ENCODE measurements around the gene PEPD. TPM values are rescaled to one million over a fixed set of nuclear protein-coding genes. Genes with fewer than 3 reads are reported as not detected.

Gene PEPD
- total RNA-seq, 1 experiment from 2014 or later, result 148 TPM

DNA sequence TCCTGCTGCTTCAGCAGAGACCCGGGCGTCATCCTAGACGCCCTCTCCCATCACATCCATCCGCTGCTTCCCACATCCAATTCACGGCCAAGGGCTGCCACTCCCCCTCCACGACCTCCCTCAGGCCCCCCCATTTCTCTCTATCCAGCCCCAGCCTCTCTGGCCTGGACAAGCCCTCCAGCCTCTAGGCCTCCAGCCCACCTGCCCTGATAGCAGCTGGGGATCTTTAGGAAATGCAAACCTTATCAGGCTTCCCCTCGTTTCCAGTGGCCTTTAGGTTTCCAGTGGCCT lies 51.6 kb downstream of the PEPD start:
- DNase-seq (ENCODE audit: low read depth), result no peak
- in situ Hi-C loops (cut with HindIII; ENCODE audit: low pct_unique_long_range_greater_than_20kb, low sequenced_read_pairs), result no loop called here

DNA sequence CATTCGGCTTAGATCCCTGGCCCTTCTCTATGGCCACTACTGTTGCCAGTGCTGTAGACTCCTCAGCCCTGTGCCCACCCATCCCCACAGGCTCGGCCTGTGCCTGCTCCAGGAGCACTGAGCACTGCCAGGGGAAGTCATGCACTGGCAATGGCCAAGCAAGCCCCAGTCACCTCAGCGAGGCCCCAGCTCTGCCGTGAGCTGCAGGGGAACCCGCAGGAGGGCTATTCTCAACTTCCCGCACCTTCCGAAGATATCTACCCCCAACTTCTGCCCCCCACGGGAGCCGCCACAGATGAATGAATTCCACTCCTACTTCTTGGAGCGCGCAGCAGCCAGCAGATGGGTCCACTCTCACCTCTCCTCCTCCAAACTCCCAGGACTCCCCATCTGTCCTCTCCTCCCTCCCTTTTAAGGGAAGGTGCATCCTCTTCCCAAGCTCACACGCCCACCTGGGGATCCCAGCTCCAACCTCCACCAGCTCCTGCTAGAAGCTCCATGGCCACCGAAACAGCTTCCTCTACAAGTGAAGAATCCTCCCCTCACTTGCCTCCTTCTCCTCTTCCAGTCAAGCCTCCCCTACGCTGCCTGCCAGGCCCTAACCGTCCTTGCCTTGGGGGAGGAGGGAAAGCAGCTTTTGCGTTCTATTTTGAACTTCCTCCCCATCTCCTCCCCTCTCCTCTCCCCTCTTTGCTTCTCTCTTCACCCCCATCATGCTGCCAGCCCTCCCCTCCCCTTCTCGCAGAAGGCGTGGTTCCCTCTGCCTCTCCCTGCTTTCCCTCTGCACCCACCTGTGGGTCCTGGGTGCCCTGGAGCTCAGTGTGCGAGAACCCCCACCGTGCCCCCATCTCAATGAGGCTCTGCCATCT lies 52.2 kb downstream of the PEPD start:
- in situ Hi-C loops (cut with HindIII; ENCODE audit: low pct_unique_long_range_greater_than_20kb, low sequenced_read_pairs), result no loop called here
- no peak for DNase-seq (ENCODE audit: low read depth)

DNA sequence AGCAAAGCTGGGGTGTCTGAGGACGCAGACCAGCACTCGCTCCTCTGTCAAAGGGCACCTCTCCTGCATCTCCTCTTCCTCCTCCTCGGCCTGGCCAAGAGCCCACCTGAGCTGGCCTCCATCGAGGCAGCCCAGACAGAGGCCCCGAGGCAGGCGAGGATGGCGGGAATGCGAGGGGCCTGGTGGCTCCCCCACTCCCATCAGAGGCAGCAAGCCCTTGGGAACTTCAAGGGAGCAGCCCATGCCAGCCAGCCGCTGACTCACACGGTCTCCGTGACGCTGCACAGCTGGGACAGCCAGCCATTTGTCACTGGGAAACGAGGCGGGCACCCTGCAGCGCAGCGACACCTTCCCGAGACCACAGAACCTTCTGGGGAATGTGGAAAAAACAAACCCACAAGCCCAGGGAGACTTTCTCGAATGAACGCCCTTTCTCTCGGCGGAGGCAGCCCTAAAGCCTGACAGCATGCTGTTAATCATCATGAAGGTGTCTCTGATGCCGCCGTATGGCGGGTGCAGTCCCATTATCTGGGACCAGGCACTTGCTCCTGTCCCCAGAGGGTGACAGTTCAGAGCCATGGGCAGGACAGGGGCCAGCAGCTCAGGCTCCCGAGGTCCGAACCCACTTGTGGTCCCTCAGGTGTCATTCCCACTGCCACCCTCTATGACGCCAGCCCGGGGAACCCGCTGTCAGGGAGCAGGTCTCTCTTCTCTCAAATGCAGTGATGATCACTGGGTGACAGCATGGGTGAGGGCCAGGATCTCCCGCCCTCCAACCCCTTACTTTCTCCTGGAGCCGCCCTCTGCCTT lies 53.0 kb downstream of the PEPD start:
- in situ Hi-C loops (cut with HindIII; ENCODE audit: low pct_unique_long_range_greater_than_20kb, low sequenced_read_pairs), result no loop called here
- DNase-seq (ENCODE audit: low read depth), result peak; percentile 34

DNA sequence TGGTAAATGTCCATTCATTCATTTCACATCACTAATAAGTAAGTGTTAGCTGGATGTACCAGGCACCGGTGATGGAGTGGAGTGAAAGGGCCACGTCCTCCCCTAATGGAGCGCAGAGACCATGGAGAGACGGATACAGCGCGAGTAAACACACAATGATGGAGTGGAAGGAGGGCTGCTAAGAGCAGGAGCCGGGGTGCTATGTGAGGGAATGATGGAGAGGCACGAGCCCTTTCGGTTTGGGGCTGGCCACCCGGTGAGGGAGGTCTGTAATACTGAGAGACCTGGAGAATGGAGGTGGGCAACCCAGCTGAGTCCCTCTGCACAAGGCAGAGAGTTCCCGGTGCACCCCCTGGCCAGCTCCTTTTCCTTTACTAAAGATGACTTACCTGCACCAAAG lies 53.7 kb downstream of the PEPD start:
- in situ Hi-C loops (cut with HindIII; ENCODE audit: low pct_unique_long_range_greater_than_20kb, low sequenced_read_pairs), result no loop called here
- DNase-seq (ENCODE audit: low read depth), result no peak

GRCh38 chr19:33465834-33466233 lies 55.8 kb downstream of the PEPD start:
- in situ Hi-C loops (cut with HindIII; ENCODE audit: low pct_unique_long_range_greater_than_20kb, low sequenced_read_pairs), result no loop called here
- no peak for DNase-seq (ENCODE audit: low read depth)

DNA sequence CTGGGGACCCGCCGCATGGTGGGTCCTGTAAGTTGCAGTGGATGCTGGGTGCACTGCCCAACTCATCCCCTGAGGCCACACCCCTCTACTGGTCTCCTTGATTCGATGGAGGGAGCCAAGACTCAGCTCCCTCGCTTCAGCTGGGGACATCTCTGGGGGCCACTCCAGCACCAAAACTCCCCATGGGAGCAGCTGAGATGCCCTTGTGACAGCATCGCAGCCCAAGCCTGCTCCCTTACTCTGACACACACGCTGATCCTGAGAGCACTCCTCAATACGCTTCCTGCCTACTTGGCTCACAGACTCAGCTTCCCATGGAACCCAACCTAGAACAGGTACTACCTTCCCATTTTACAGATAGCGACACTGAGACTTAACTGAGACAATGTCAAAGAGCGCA lies 56.2 kb downstream of the PEPD start:
- no peak for DNase-seq (ENCODE audit: low read depth)
- in situ Hi-C loops (cut with HindIII; ENCODE audit: low pct_unique_long_range_greater_than_20kb, low sequenced_read_pairs), result no loop called here

DNA sequence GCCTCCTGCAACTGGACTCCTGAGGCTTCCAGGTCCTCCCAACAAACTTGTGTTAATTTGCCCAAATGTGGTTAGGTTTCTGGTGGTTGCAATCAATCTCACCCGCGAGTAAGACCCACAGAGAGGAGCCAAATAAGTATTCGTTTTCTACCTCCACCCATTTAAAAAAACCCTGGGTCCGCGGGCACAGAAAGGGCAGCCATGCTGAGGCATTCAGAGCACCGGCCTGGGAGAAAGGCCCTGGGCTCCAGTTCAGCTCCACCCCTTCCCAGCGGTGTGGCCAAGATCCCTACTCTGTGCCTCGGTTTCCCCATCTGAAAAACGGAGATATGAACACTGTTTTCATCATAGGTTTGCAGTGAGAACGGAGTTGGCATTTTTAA lies 56.9 kb downstream of the PEPD start:
- no peak for DNase-seq (ENCODE audit: low read depth)
- in situ Hi-C loops (cut with HindIII; ENCODE audit: low pct_unique_long_range_greater_than_20kb, low sequenced_read_pairs), result no loop called here

GRCh38 chr19:33464010-33464732 lies 57.4 kb downstream of the PEPD start:
- no peak for DNase-seq (ENCODE audit: low read depth)
- in situ Hi-C loops (cut with HindIII; ENCODE audit: low pct_unique_long_range_greater_than_20kb, low sequenced_read_pairs), result no loop called here

DNA sequence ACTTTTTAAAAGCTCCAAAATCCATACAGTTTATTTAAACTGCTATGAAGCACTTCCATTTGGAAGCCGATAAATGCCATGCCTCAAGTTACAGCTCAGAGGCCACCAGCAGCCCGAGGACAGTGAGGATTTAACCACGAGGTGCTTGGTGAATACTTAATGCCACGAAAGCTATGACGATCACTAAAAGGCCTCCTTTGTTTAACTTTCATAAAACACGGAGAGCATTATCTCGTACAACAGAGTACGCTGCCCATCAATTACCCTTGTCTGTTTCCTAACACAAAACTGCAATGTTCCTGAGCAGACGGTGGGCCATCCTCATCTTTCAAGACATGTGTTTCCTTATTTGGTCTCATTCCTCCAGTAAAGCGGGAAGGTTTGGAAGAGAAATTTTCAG lies 58.4 kb downstream of the PEPD start:
- in situ Hi-C loops (cut with HindIII; ENCODE audit: low pct_unique_long_range_greater_than_20kb, low sequenced_read_pairs), result no loop called here
- no peak for DNase-seq (ENCODE audit: low read depth)

DNA sequence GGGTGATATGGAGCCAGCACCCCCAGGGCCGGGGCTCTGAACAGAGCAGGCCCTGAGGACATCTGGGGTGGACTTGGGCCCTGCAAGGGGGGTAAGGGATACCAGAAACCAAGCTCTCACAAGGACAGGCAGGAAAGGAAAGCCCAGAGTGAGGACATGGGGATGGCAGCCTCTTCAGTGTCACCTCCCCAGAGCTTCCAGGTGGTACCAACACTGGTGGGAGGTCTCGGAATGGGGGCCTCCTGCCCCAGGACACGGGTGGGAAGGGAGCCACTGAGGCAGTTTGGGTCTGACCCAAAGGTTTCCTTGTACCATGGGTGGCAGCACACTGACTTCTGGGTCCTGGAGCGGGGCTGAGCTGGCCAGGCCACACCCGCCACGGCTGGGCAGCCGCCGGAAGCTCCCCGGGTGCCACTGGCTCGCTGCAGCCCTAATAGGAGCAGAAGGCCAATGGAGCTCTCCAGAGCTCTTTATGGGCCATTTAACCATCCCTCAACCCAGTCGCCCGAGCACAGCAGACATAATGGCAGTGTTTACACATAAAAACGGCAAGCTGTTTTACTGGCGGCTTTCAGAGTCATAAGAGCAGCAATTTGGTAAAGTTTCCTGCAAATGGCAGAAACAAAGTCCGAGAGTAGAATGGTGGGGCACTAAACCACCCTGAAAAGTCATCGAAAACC lies 59.3 kb downstream of the PEPD start:
- in situ Hi-C loops (cut with HindIII; ENCODE audit: low pct_unique_long_range_greater_than_20kb, low sequenced_read_pairs), result no loop called here
- no peak for DNase-seq (ENCODE audit: low read depth)

DNA sequence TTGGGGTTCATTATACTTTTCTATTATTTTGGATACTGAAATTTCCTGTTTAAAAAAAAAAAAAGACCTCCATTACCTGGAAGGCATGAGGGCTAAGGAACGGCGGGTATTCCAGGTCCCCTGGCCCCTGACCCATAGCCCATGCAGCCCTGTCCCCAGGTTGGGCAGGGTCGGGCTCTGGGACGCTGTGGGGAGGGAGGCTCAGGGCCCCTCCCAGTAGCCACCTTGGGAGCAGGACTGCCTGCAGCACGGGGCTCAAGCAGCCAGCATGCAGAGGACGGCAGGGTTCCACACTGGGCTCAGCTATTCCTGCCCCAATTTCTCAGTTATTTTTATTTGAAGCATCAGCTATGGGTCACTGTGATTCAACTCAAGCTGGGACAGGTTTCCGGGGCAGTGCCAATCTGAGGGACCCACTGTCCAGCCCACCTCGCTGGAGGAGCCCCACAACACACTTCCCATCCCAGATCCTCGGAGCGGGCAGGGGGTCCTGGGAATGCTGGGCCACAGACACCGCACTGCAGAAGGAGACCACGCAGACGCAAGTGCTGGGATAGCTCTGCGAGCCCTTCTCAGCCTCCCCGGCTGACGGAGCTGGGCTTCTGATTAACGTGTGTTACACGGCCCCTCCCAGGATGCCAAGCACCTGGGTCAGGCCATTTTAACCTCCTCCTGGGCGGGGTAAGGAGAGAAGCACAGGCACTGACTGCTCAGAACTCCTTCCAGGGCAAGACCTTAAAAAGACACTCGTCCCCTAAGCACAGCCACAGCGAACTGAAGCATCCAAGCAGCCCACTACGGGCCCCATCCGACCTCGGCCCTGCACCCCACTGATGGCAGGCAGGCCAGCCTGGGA lies 60.1 kb downstream of the PEPD start:
- DNase-seq (ENCODE audit: low read depth), result no peak
- in situ Hi-C loops (cut with HindIII; ENCODE audit: low pct_unique_long_range_greater_than_20kb, low sequenced_read_pairs), result no loop called here

DNA sequence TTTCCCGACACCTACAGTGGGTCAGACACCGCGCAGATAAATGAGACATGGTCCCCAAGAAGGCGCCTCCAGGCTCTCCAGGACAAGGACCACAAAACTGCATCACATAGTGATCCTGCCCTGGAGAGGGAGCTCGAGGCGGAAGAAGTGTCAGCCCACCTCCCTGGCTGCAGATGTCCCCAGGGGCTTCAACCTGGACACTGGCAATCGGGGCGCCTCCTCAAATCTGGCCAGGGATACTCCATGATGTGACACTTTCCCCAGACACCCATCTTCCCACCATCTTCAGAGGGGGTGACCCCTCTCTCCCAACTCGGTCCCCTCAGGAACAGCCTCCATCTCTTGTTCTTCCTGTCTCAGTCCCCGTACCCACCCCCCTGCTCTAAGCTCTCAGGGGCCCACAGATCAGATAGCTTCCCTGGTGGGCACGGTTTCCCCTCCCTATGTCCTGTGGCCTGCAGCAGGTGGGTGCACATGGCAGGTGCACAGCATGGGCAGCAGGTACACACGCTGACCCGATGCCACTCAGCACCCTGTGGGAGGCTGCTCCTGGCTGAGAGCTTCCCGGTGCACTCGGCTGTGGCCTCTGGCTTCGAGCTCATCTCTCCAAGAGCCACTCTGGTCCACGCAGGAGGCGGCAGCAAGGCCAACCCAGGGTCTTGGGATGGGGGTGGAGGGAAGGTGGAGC lies 61.2 kb downstream of the PEPD start:
- DNase-seq (ENCODE audit: low read depth), result no peak
- in situ Hi-C loops (cut with HindIII; ENCODE audit: low pct_unique_long_range_greater_than_20kb, low sequenced_read_pairs), result no loop called here

GRCh38 chr19:33459222-33460090 lies 62.1 kb downstream of the PEPD start:
- no peak for DNase-seq (ENCODE audit: low read depth)
- in situ Hi-C loops (cut with HindIII; ENCODE audit: low pct_unique_long_range_greater_than_20kb, low sequenced_read_pairs), result no loop called here

DNA sequence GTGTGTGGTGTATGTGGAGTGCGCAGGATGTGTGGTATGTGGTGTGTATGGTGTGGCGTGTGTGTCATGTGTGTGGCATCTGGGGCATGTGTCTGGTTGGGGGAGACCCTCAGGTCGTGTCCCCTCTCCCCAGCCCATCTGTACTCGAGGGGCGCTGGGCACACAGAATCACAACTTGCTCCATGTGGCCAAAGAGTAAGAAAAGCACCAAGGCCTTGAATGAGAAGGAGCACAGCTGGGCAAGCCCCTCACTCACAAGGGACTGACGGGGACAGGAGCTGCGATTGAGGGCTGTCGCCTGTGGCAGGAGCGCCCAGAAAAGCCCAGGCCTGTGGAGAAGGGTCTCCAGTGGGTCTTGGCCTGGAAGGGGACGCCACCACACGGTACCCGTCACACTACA lies 62.8 kb downstream of the PEPD start:
- in situ Hi-C loops (cut with HindIII; ENCODE audit: low pct_unique_long_range_greater_than_20kb, low sequenced_read_pairs), result no loop called here
- DNase-seq (ENCODE audit: low read depth), result no peak

- DNase-seq (ENCODE audit: low read depth), result no peak
- in situ Hi-C loops (cut with HindIII; ENCODE audit: low pct_unique_long_range_greater_than_20kb, low sequenced_read_pairs), result no loop called here
Observed at GRCh38 chr19:33458171-33458633, 63.4 kb downstream of the PEPD start.

DNA sequence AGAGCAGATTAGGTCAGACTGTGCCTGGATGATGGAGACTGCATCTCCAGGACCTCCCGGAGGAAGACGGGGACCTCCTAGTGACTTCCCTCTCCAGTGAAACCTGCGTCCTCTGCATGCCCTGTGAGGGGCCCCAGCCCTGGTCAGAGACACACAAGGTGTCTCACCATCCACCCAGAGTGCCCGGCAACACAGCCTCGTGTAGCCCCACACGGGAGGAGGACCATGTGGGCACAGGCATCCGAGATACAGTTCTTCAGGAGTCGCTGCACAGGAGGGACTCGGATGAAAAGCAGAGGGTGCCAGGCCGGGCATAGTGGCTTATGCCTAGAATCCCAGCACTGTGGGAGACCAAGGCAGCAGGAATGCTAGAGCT lies 64.8 kb downstream of the PEPD start:
- no peak for DNase-seq (ENCODE audit: low read depth)
- in situ Hi-C loops (cut with HindIII; ENCODE audit: low pct_unique_long_range_greater_than_20kb, low sequenced_read_pairs), result no loop called here

Data from Caki2 (cell line).